Stomach (tissue), 9 donors: ENCODE results near the gene SSH2. TPM values are rescaled to one million over a fixed set of nuclear protein-coding genes. Genes with fewer than 3 reads are reported as not detected.
A peak's percentile ranks its signal among the peaks of the same experiment; 100 is the strongest.

Experiments
- DNase-seq, 2 donors: peaks; one replicate each; pipeline versions ENCODE4 v3.0.0 to v3.0.0-alpha.2; 2013 to 2019
- H3K27ac ChIP-seq, 5 donors: fragments of 200-600 bp in 4 of 5; sonication (generic) in 4 of 5; one replicate each; pipeline ENCODE4 v1.5.1; 2013 to 2019; ENCODE audit warnings: mild to moderate bottlenecking in 1 of 5, moderate library complexity in 1 of 5
- H3K27me3 ChIP-seq, 3 donors: fragments of 200-600 bp; sonication (generic); one replicate each; pipeline ENCODE4 v1.5.1; 2017 to 2019; ENCODE audit warnings: mixed run types in 1 of 3
- H3K36me3 ChIP-seq, 4 donors: fragments of 200-600 bp; sonication (generic); 1 replicate in 3 of 4; 2 replicates in 1 of 4; pipeline ENCODE4 v1.5.1; 2016 to 2019
- H3K4me1 ChIP-seq, 4 donors: fragments of 200-600 bp; sonication (generic); one replicate each; pipeline ENCODE4 v1.5.1; 2016 to 2019
- H3K4me3 ChIP-seq, 4 donors: fragments of 200-600 bp; sonication (generic) in 3 of 4; one replicate each; pipeline ENCODE4 v1.5.1; 2016 to 2019; ENCODE audit warnings: mild to moderate bottlenecking in 1 of 4
- H3K9me3 ChIP-seq, 4 donors: fragments of 200-600 bp; sonication (generic); one replicate each; pipeline ENCODE4 v1.5.1; 2016 to 2019
- EP300 ChIP-seq: sonication (generic); formaldehyde crosslinking; IDR thresholded peaks from one replicate; pipeline ENCODE4 v1.6.1; 2017; ENCODE audit warnings: antibody characterized with exemption
- POLR2A ChIP-seq, 4 donors: fragments of 450-650 bp; IDR thresholded peaks; one replicate each; pipeline ENCODE4 v1.6.1; 2016; ENCODE audit warnings: antibody characterized with exemption in 4 of 4, control low read depth in 2 of 4, mild to moderate bottlenecking in 1 of 4, moderate library complexity in 1 of 4
- POLR2AphosphoS5 ChIP-seq, 3 donors: sonication (generic); formaldehyde crosslinking; IDR thresholded peaks; one replicate each; pipeline ENCODE4 v1.6.1; 2016; ENCODE audit warnings: antibody characterized with exemption in 3 of 3
- WGBS, 5 donors: extraction: QIAGEN DNeasy Blood & Tissue Kit in 3 of 5; methylation state at CpG; one replicate each; pipeline versions ENCODE4 v1.1.5 to v1.1.7; 2013 to 2018; 5-methylcytosine and 5-hydroxymethylcytosine counted together
- intact Hi-C: fragments of 100-400 bp; cut with DNase I; formaldehyde crosslinking; loops from one replicate; pipeline ENCODE4 v1.15.1; 2023; ENCODE audit warnings: low total_unique reads
- polyA plus RNA-seq, 3 donors: library from polyadenylated mRNA; stranded (reverse); fragments of 200-250 nt; gene quantifications; one replicate each; pipeline ENCODE4 v1.2.3, GENCODE V29; 2013
- total RNA-seq, 5 donors: library from RNA; depleted of rRNA; stranded (reverse); fragments of >200 nt; gene quantifications; one replicate each; pipeline versions ENCODE4 v1.1.0 to v1.2.3, GENCODE V29; 2014 to 2016
- TF ChIP-seq, protein P1 (sequence below), 7 experiments: fragments of 450-650 bp in 4 of 7; fragments of 200-600 bp in 3 of 7; sonication (generic) in 3 of 7; IDR thresholded peaks; one replicate each; pipeline ENCODE4 v1.5.1; 2016 to 2019; ENCODE audit warnings: antibody characterized with exemption in 7 of 7, control low read depth in 2 of 7, mild to moderate bottlenecking in 1 of 7
- donor health status: healthy with polysubstance abuse.
- donor health status: Bipolar disorder and iron deficiency.
- donor health status: healthy.

Gene SSH2
- total and polyA plus RNA-seq, 8 donors: 7.8 to 44.9 (median 24.1) TPM

DNA sequence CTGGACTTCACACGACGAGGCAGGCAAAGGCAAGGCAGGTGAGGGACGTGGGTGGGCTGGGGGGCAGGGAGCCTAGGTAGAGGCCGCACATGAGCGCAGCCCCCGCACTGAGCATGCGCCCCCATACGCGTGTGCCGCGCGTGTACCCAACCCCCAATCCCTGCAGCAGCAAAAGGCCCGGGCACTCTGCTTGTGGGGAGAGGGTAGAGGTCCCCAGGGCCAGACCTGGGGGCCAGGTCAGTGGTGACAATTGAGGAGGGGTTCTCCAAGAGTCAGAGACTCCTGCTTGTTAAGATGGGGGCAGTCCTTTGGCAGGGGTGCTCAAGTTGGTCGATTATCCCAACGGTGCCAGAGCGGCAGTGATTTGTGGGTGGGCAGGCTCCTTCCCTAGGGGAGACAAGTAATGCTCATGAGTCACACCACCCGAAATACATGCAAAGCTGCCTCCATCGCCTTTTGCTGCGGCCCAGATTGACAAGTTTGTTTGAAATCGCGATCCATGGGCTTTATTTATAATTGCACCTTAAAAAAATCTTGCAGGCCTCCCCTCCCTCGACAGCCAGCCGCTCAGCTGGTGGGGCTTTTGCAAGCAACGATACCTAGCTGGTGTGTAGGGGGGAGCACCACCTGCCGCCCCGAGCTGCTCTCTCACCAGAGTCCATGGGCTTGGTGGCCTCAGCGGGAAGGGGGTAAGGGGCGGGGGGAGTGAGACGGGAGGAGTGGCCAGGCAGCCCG, 339.4 kb downstream of the SSH2 start:
- intact Hi-C loops: no loop called here
- peak in 1 of 2 donors; percentile 54 for DNase-seq
- H3K27me3 ChIP-seq: peaks cover 0 to 9% (median 0%) of the 10 kb centered on the region in 3 donors
- 20 to 46% (median 41%) methylated on average over 17 to 30 of the region's 30 CpGs for WGBS, 5 donors
- no peaks in the 10 kb centered on the region for H3K9me3 ChIP-seq
- H3K4me3 ChIP-seq: peak overlapping the region; percentile 26 to 85 (median 64)
- no peaks in the 10 kb centered on the region for H3K36me3 ChIP-seq
- TF ChIP-seq POLR2A (IDR thresholded peaks at IDR 0.05) (no peak), POLR2AphosphoS5 (IDR thresholded peaks at IDR 0.05) (no peak), EP300 (no peak)
- TF ChIP-seq, protein P1, sequence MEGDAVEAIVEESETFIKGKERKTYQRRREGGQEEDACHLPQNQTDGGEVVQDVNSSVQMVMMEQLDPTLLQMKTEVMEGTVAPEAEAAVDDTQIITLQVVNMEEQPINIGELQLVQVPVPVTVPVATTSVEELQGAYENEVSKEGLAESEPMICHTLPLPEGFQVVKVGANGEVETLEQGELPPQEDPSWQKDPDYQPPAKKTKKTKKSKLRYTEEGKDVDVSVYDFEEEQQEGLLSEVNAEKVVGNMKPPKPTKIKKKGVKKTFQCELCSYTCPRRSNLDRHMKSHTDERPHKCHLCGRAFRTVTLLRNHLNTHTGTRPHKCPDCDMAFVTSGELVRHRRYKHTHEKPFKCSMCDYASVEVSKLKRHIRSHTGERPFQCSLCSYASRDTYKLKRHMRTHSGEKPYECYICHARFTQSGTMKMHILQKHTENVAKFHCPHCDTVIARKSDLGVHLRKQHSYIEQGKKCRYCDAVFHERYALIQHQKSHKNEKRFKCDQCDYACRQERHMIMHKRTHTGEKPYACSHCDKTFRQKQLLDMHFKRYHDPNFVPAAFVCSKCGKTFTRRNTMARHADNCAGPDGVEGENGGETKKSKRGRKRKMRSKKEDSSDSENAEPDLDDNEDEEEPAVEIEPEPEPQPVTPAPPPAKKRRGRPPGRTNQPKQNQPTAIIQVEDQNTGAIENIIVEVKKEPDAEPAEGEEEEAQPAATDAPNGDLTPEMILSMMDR (IDR thresholded peaks at IDR 0.05): no peak
- H3K4me1 ChIP-seq: peaks cover 58 to 85% (median 75%) of the 10 kb centered on the region in 4 donors
- H3K27ac ChIP-seq: peak overlapping the region; percentile 43 to 90 (median 84)

DNA sequence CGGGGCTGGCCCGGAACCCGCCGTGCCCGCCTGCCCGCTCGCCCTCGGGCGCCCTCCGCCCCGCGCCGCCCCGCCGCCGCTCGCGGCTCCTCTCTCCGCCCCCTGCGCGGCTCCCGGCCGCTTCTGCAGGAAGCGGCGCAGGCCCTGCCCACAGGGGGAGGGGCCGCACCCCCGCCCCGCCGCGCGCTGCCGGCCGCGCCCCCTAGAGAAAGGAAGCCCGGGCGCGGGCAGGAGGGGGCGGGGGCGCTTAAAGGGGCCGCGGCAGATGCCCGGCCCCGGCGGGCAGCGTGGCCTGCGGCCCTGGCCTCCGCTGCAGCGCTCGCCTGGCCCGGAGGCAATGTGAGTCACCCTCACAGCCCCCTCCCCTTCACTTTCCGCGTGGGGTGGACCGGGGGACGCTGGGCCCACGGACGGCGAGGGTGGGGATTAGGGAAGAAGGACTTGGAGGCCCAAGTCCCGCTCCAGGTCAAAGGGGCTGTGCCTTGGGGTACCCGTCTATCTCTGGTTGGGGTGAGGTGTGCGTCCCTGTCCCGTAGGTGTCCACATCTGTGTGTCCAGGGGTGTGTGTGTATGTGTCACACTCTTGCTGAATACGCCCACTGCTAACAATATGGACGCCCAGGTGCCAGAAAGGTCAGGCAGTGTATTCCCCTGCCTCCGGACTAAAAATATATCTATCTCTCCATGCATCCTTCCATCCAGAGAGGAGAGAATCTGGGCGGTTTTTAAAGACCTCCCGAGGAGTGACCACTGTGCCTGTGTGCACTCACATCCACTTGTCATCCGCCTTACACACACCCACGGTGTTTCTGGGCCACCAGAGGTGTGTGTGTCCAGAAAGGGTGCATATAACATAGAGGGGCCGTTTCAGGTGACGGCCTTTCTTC, 340.3 kb downstream of the SSH2 start, which contains the start of gene GIT1:
Gene GIT1, minus strand, starts transcription at position 125 of the 887 bp plus-strand sequence. CDS start 270 bp downstream, outside the sequence.
- intact Hi-C loops: no loop called here
- Histone ChIP-seq H3K36me3 (no peaks in the 10 kb centered on the region), H3K4me1 (peaks cover 58 to 86% (median 82%) of the 10 kb centered on the region in 4 donors), H3K27me3 (peaks cover 0 to 9% (median 0%) of the 10 kb centered on the region in 3 donors), H3K4me3 (peak within 1 kb of the TSS; percentile 78 to 89 (median 84)), H3K9me3 (no peaks in the 10 kb centered on the region), H3K27ac (peak within 1 kb of the TSS; percentile 76 to 90 (median 85))
- TF ChIP-seq POLR2AphosphoS5 (IDR thresholded peaks at IDR 0.05): peak; percentile 51 to 76 (median 63)
- TF ChIP-seq, protein P1 (IDR thresholded peaks at IDR 0.05): no peak
- 5 to 18% (median 7%) methylated on average over 13 to 68 of the region's 70 CpGs for WGBS, 5 donors
- peak; percentile 90 to 96 for DNase-seq

DNA sequence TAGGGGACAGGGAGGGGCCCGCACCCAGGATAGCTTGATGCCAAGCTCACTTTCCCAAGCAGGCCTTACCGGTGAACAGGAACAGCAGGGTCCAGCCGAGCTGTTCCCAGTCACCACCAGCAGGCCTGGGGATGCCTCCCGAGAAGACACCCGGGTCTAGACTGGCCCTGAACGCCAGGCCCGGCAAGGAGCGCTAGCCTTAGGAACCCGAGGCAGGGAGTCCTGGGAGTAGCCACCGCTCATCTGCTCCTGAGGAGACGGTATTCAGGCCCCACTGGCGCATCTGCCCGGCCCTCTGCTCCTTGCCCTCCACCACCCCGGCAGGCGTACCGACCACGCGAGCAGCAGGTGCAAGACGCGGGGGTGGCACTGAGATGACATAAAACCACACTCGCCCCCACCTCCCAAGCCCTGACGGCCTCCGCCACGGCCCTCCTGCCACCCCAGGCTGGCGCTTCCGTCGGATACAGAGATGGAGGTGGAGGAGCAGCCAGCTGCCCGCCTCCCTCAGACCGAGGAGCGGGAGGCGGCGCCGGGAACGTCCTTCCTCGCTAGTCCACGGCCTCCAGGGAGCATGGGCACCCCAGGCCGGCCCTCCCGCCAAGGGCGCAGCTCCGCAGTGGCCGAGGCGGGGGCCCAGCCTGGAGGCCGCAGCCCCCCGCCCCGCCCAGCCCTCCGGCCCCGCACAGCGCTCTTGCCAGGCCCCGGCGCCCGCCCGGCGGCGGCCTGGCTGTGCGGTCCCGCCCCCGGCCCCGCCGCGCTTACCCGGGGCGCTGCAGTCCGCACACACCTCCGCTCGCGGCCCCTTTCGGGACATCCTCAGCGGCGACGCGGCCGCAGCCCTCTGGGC, 341.2 kb downstream of the SSH2 start:
- peak overlapping the region; percentile 73 to 89 (median 84) for H3K4me3 ChIP-seq
- H3K27ac ChIP-seq: peak overlapping the region; percentile 69 to 90 (median 80)
- no peaks in the 10 kb centered on the region for H3K36me3 ChIP-seq
- TF ChIP-seq EP300 (no peak), POLR2AphosphoS5 (IDR thresholded peaks at IDR 0.05) (no peak), POLR2A (IDR thresholded peaks at IDR 0.05) (no peak)
- TF ChIP-seq, protein P1 (IDR thresholded peaks at IDR 0.05): no peak
- DNase-seq: peak in 1 of 2 donors; percentile 67
- no peaks in the 10 kb centered on the region for H3K9me3 ChIP-seq
- H3K27me3 ChIP-seq: peaks cover 0 to 3% (median 0%) of the 10 kb centered on the region in 3 donors
- 0 to 1% (median 1%) methylated on average over 25 to 72 of the region's 72 CpGs for WGBS, 5 donors
- H3K4me1 ChIP-seq: peaks cover 56 to 85% (median 76%) of the 10 kb centered on the region in 4 donors
- intact Hi-C loops: no loop called here
